ENCODE measurements around the gene ZDHHC22.

The ZDHHC22 gene

GRCh38 chr14:77099425-77100167 lies 42.0 kb downstream of the ZDHHC22 start:
- DNase-seq (ENCODE audit: low read depth), result peak; percentile 45
- peak overlapping the region; percentile 99 for H3K4me3 ChIP-seq (ENCODE audit: low read length)

GRCh38 chr14:77098529-77099353 lies 42.9 kb downstream of the ZDHHC22 start:
- H3K4me3 ChIP-seq (ENCODE audit: low read length), result peak overlapping the region; percentile 99
- TF ChIP-seq CTCF (IDR thresholded peaks at IDR 0.05; ENCODE audit: insufficient read depth, low read depth, low read length, missing control alignments), result no peak
- peak; percentile 38 for DNase-seq (ENCODE audit: low read depth)

More at GRCh38 chr14:77099425-77100167, 42.0 kb downstream of the ZDHHC22 start:
- TF ChIP-seq CTCF (IDR thresholded peaks at IDR 0.05; ENCODE audit: insufficient read depth, low read depth, low read length, missing control alignments), result no peak

GRCh38 chr14:77097700-77098528 lies 43.7 kb downstream of the ZDHHC22 start, which contains the start of gene CIPC:
CIPC (plus strand) TSS chr14:77098258; CDS start chr14:77105709, 7,451 bp downstream.
- peak; percentile 4 for TF ChIP-seq CTCF (IDR thresholded peaks at IDR 0.05; ENCODE audit: insufficient read depth, low read depth, low read length, missing control alignments)
- DNase-seq (ENCODE audit: low read depth), result peak; percentile 99
- H3K4me3 ChIP-seq (ENCODE audit: low read length), result peak within 1 kb of the TSS; percentile 99

GRCh38 chr14:77097006-77097699 lies 44.4 kb downstream of the ZDHHC22 start:
- TF ChIP-seq CTCF (IDR thresholded peaks at IDR 0.05; ENCODE audit: insufficient read depth, low read depth, low read length, missing control alignments), result no peak
- H3K4me3 ChIP-seq (ENCODE audit: low read length), result peak overlapping the region; percentile 60
- DNase-seq (ENCODE audit: low read depth), result peak; percentile 34

GRCh38 chr14:77094672-77095284 lies 46.8 kb downstream of the ZDHHC22 start:
- peak; percentile 94 for TF ChIP-seq CTCF (IDR thresholded peaks at IDR 0.05; ENCODE audit: insufficient read depth, low read depth, low read length, missing control alignments)
- DNase-seq (ENCODE audit: low read depth), result peak; percentile 85
- H3K4me3 ChIP-seq (ENCODE audit: low read length), result no peak overlapping the region

- TF ChIP-seq CTCF (IDR thresholded peaks at IDR 0.05; ENCODE audit: insufficient read depth, low read depth, low read length, missing control alignments), result no peak
- no peak for DNase-seq (ENCODE audit: low read depth)
- no peak overlapping the region for H3K4me3 ChIP-seq (ENCODE audit: low read length)
Measured at GRCh38 chr14:77092676-77093075, 48.9 kb downstream of the ZDHHC22 start.

Measured in epithelial cell of esophagus (primary cell).